GM19035 (cell line): ENCODE measurements around the gene VWF.

Source experiments
- ATAC-seq: cut with Tn5 transposase; IDR thresholded peaks from one replicate; pipeline ENCODE4 v1.9.1; 2021; ENCODE audit not compliant: unreplicated experiment

VWF gene

GRCh38 chr12:5900533-5901205 lies 223.8 kb downstream of the VWF start:
- no peak for ATAC-seq

GRCh38 chr12:5900076-5900475 lies 224.4 kb downstream of the VWF start:
- ATAC-seq: no peak

- ATAC-seq: no peak
These were observed 224.8 kb downstream of the VWF start for GRCh38 chr12:5899675-5900074.

GRCh38 chr12:5898874-5899273 lies 225.6 kb downstream of the VWF start:
- no peak for ATAC-seq
